ENCODE measurements around the gene STK38.
"Not testable (repeated sequence)": the region's sequence is repeated elsewhere in the genome, so short reads cannot be mapped to it uniquely, and the experiment has no call there.

Gene STK38

GRCh38 chr6:36546920-36547645, at the start of gene STK38:
Gene STK38 (minus strand): TSS chr6:36547479. CDS start chr6:36540202, 7,277 bp downstream.
- peak; percentile 96 for DNase-seq

- DNase-seq = no peak
Measured at GRCh38 chr6:36596356-36596755, 49.1 kb upstream of the STK38 start.

GRCh38 chr6:36594816-36595643, 47.8 kb upstream of the STK38 start:
- DNase-seq = peak; percentile 44

GRCh38 chr6:36594029-36594815, 46.9 kb upstream of the STK38 start, which contains the start of gene SRSF3:
Gene SRSF3 (plus strand): TSS chr6:36594362. CDS start chr6:36596763, 2,401 bp downstream.
- DNase-seq = peak; percentile 99

- DNase-seq = peak; percentile 68
Measured at GRCh38 chr6:36593569-36594028, 46.3 kb upstream of the STK38 start.

GRCh38 chr6:36592221-36592655, 45.0 kb upstream of the STK38 start:
- DNase-seq = no peak

GRCh38 chr6:36590237-36590636, 43.0 kb upstream of the STK38 start:
- DNase-seq = no peak

GRCh38 chr6:36589025-36589400, 41.7 kb upstream of the STK38 start:
- not testable (repeated sequence) for DNase-seq

GRCh38 chr6:36586606-36587005, 39.3 kb upstream of the STK38 start:
- DNase-seq = no peak

- no peak for DNase-seq
Measured at GRCh38 chr6:36581716-36582115, 34.4 kb upstream of the STK38 start.

- DNase-seq = no peak
Measured at GRCh38 chr6:36580184-36580526, 32.9 kb upstream of the STK38 start.

- DNase-seq = no peak
Measured at GRCh38 chr6:36578431-36578830, 31.2 kb upstream of the STK38 start.

- DNase-seq = no peak
Measured at GRCh38 chr6:36578030-36578429, 30.8 kb upstream of the STK38 start.

GRCh38 chr6:36577301-36577700, 30.0 kb upstream of the STK38 start:
- DNase-seq = no peak

- no peak for DNase-seq
Measured at GRCh38 chr6:36576578-36576977, 29.3 kb upstream of the STK38 start.

- no peak for DNase-seq
Measured at GRCh38 chr6:36574679-36575078, 27.4 kb upstream of the STK38 start.

- DNase-seq = not testable (repeated sequence)
Measured at GRCh38 chr6:36572353-36573311, 25.4 kb upstream of the STK38 start.

GRCh38 chr6:36571122-36572043, 24.1 kb upstream of the STK38 start:
- no peak for DNase-seq

GRCh38 chr6:36570264-36570663, 23.0 kb upstream of the STK38 start:
- DNase-seq = no peak

GRCh38 chr6:36566418-36566905, 19.2 kb upstream of the STK38 start:
- DNase-seq = no peak

GRCh38 chr6:36563928-36564284, 16.6 kb upstream of the STK38 start:
- no peak for DNase-seq
